Measurements from ENCODE around the gene CRYGA.
"Not testable (repeated sequence)": the region's sequence is repeated elsewhere in the genome, so short reads cannot be mapped to it uniquely, and the experiment has no call there.

The CRYGA gene

GRCh38 chr2:208125251-208125650 lies 38.1 kb downstream of the CRYGA start:
- no peak for DNase-seq

GRCh38 chr2:208124013-208124715 lies 39.2 kb downstream of the CRYGA start, which contains the start of gene CRYGD:
Gene CRYGD (minus strand): TSS chr2:208124524. CDS start chr2:208124473, 51 bp downstream.
- DNase-seq: not testable (repeated sequence)

DNA sequence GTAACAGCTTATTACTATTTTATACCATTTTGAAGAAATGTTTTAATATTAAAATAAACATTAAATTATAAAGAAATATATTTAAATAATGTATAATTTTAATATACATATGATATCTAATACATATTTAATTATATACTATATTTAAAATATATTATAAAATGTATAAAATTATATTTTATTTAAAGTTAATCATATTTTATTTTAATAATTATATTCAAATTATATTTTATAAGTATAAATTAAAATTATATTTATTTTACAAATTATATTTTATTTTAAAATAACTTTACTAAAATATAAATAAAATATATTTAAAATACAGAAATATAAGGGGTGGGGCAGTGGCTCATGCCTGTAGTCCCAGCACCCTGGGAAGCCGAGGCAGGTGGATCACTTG lies 41.1 kb downstream of the CRYGA start:
- DNase-seq: no peak

DNA sequence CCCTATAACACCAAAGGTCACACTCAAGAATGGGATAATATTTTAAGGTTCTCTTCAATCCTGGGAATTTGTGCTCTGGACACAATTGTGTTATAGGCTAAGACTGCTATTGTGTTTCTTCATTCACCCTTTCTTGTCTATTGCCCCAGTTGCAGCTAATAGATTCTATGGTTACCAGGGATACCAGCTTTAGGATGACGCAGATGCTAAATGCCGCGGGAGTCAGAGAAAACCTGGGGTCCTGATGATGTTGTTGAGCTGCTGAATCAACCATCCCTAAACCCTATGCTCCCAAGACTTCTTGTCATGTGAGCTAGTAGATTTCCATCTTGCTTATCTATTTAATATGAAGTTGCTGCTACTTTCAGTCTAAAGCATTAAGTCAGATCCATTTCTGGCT lies 44.5 kb downstream of the CRYGA start:
- DNase-seq: no peak

DNA sequence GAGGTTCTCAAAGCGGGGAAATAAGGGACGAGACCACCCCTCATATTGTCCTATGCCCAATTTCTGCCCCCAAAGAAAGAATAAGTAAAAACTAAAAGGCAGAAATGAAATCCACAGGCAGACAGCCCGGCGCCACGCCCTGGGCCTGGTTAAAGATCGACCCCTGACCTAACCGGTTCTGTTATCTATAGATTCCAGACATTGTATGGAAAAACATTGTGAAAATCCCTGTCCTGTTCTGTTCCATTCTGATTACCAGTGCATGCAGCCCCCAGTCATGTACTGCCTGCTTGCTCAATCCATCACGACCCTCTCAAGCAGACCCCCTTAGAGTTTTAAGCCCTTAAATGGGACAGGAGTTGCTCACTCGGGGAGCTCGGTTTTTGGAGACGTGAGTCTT lies 46.0 kb downstream of the CRYGA start:
- not testable (repeated sequence) for DNase-seq

- no peak for DNase-seq
Measured at GRCh38 chr2:208112969-208113368, 50.4 kb downstream of the CRYGA start.

DNA sequence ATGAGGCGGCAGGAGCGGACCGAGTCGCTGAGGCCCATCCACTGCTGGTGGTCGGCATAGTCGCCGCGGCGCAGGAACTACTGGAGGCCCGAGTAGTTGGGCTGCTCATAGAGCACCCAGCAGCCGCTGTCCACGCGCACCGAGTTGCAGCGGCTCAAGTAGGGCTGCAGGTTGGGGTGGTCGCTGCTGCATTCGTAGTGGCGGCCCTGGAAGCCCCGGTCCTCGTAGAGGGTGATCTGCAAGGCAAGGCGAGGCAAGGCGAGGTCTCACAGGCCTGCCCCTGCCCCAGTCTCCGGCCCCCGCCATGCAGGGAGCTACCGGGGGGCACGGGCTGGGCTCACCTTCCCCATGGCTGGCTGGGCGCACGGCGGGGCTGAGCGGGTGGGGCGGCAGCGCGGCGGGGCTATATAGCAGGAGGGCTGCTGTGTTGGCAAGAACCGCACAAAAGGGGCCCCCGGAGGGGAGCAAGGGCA lies 51.1 kb downstream of the CRYGA start:
- DNase-seq: not testable (repeated sequence)
